IPS-18c (cell line): ENCODE results near the gene AQP3.
"Not testable (repeated sequence)": the region's sequence is repeated elsewhere in the genome, so short reads cannot be mapped to it uniquely, and the experiment has no call there.

Source experiments
- H3K4me3 ChIP-seq: 2 replicates; pipeline ENCODE4 v1.7.0; 2013; ENCODE audit warnings: low read depth, mild to moderate bottlenecking, low read length, moderate library complexity; ENCODE audit not compliant: insufficient read depth
- H3K9me3 ChIP-seq: one replicate; pipeline ENCODE4 v1.6.1; 2013; ENCODE audit warnings: mild to moderate bottlenecking, low read length, moderate library complexity; ENCODE audit not compliant: control insufficient read depth, insufficient read depth

Gene AQP3

GRCh38 chr9:33431420-33431819 lies 16.0 kb downstream of the AQP3 start:
- H3K4me3 ChIP-seq, result no peak overlapping the region
- H3K9me3 ChIP-seq, result peaks cover 2% of the 10 kb centered on the region

DNA sequence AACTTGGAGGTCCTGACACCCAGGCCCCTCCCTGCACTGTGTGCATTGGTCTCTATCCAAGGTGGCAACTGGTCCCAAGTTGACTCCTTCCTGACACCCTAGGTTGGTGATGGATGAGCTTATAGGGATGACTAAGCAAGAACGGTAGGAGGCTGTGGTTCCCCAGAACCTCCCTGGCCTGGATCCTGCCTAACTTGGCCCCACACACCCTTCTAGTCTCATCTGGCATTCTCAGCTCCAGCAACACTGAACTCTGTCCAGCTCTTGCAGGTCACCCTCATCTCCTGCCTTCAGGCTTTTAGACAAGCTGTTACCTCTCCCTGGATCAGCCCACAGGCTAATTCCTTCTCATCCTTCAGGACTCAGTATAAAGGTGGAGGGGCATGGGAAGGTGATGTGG lies 16.5 kb downstream of the AQP3 start:
- peaks cover 2% of the 10 kb centered on the region for H3K9me3 ChIP-seq
- H3K4me3 ChIP-seq, result no peak overlapping the region

DNA sequence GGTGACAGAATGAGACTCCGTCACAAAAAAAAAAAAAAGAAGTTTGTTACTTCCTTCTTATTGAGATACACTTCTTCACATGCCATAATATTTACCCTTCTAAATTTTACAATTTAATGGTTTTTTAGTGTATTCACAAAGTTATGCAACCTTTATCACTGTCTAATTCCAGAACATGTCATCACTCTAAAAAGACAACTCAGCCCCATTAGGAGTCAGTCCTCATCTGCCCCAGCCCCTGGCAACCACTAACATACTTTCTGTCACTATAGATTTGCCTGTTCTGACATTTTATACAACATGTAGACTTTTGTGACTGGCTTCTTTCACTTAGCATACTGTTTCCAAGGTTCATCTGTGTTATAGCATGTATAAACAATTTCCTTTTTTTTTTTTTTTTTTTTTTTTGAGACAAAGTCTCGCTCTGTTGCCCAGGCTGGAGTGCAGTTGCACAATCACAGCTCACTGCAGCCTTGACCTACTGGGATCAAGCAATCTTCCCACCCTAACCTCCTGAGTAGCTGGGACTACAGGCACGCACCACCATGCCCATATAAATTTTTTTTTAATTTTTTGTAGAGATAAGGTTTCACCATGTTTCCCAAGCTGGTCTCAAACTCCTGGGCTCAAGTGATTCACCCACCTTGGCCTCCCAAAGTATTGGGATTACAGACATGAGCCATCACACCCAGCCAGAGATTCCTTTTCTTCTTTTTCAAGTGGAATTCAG lies 18.0 kb downstream of the AQP3 start:
- Histone ChIP-seq H3K9me3 (no peaks in the 10 kb centered on the region), H3K4me3 (no peak overlapping the region)

- Histone ChIP-seq H3K4me3 (no peak overlapping the region), H3K9me3 (no peaks in the 10 kb centered on the region)
Observed at GRCh38 chr9:33426843-33427293, 20.5 kb downstream of the AQP3 start.

GRCh38 chr9:33425128-33425533 lies 22.3 kb downstream of the AQP3 start:
- Histone ChIP-seq H3K9me3 (no peaks in the 10 kb centered on the region), H3K4me3 (no peak overlapping the region)

DNA sequence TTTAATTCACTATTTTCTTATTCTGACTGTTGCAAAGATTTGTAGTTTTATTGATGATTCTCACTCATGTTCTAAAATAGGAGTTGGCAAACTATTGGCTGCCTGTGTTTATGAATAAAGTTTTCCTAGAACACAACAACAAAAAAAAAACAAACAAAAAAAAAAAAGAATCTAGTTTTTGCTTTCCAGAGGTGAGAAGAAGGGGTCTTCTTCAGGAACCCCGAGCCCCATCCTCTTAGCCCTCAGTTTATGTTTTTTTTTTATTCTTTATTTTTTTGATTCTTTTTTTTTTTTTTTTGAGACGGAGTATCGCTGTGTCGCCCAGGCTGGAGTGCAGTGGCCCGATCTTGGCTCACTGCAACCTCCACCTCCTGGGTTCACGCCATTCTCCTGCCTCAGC lies 22.9 kb downstream of the AQP3 start:
- not testable (repeated sequence) for H3K9me3 ChIP-seq, H3K4me3 ChIP-seq

DNA sequence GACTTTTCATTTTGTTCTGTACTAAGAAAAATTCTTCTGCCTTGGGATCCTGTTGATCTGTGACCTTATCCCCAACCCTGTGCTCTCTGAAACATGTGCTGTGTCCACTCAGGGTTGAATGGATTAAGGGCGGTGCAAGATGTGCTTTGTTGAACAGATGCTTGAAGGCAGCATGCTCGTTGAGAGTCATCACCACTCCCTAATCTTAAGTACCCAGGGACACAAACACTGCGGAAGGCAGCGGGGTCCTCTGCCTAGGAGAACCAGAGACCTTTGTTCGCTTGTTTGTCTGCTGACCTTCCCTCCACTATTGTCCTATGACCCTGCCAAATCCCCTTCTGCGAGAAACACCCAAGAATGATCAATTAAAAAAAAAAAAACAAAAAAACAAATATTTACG lies 23.4 kb downstream of the AQP3 start:
- not testable (repeated sequence) for H3K4me3 ChIP-seq, H3K9me3 ChIP-seq

DNA sequence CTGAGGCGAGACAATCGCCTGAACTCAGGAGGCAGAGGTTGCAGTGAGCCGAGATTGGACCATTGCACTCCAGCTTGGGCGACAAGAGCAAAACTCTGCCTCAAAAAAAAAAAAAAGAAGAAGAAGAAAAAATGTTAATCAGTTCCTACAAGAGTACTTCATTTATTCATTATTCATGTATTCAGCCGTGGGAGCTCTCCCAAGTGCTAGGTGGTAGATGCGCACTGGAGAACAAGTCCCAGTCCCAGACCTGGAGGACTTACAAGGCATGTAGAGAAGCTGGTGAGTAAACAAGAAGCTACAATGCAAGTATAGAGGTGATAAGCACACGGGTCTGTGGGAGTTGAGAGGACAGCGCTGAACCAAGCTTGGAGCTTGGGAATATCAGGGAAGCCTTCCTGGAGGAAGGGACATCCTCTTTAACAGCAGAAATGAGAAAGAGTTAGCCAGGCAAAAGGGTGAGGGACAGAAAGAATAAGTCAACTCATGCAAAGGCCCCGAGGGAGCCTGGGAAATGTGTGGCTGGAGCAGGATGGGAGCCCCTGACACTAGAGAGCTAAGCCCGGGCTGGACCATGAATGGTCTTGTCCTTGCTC lies 27.6 kb downstream of the AQP3 start:
- H3K9me3 ChIP-seq, result no peaks in the 10 kb centered on the region
- no peak overlapping the region for H3K4me3 ChIP-seq

DNA sequence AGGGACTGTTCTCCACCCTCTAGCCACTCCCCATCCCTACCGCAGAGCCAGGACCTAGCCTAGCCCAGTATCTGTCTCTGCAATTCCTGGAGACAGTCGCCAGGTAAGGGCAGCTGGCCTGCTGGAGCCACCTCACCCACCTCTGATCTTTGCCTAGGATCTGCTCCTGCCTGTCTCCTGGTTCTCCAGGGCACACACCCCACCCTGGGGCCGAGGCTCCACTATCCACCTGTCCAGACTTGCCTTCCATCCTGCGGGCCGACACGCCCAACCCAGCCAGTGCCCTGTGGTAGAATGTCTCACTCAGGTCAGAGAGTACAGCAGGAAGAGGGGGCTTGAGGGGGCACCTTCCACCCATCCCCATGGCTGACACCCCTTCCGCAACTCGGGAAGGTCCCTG lies 29.3 kb downstream of the AQP3 start:
- Histone ChIP-seq H3K4me3 (no peak overlapping the region), H3K9me3 (no peaks in the 10 kb centered on the region)

DNA sequence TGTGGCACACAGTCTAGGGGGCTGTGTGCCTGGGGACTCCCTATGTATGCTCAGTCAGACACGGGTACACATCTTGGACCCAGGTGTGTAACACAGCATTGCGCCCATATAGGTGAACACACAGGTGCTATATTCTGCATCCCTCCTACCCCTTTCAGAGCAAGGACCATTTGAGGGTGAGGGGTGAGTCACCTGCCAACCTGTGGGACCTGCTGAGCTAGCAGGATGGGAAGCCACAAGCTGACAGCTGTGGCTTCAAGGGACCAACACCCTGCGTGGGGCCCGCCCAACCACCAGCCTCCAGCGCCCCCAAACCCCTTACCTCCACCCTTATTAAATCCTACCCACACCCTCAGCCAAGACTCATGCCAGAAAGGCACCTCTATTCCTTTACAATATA lies 30.4 kb downstream of the AQP3 start:
- no peaks in the 10 kb centered on the region for H3K9me3 ChIP-seq
- H3K4me3 ChIP-seq, result no peak overlapping the region

- H3K4me3 ChIP-seq, result no peak overlapping the region
- no peaks in the 10 kb centered on the region for H3K9me3 ChIP-seq
Observed at GRCh38 chr9:33415501-33416038, 31.8 kb downstream of the AQP3 start.

- Histone ChIP-seq H3K9me3 (no peaks in the 10 kb centered on the region), H3K4me3 (no peak overlapping the region)
Observed at GRCh38 chr9:33414889-33415500, 32.4 kb downstream of the AQP3 start.

GRCh38 chr9:33414268-33414667 lies 33.1 kb downstream of the AQP3 start:
- no peaks in the 10 kb centered on the region for H3K9me3 ChIP-seq
- no peak overlapping the region for H3K4me3 ChIP-seq

DNA sequence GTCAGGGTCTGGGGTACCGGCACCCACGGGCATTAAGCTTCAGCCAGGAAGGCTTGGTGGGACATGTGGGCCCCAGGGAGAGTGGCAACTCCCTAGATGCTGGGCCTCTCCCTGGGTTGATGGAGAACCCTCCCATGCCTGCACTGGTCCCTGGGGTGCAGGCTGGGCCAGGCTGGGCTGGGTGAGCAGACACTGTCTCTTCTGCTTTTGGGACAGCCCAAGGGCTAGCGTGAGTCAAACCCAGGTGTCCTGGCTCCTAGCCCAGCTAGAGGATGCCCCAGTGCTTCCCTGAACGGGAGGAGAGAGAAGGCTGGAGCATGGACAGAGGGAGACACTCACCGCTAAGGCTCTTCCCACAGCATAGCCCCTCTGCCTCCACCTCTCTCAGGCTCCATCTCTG lies 39.3 kb downstream of the AQP3 start:
- Histone ChIP-seq H3K4me3 (no peak overlapping the region), H3K9me3 (no peaks in the 10 kb centered on the region)

DNA sequence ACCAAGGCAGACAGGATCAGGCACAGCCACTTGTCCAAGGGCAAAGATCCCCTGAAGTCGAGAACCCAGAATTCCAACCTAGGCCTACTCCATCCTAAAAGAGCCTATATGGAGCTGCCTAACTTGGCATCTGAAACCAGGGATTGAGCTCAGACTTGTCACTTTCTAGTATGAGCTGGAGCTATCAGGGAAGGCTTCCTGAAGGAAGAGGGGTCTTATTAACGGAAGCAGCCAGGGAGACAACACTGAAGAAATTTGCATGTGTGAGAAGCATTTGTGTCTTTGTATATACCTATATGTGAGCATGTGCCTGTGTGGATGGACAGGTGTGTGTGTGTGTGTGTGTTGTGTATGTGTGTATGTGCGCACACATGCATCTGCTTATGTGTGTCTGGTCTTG lies 40.3 kb downstream of the AQP3 start:
- Histone ChIP-seq H3K9me3 (no peaks in the 10 kb centered on the region), H3K4me3 (no peak overlapping the region)

DNA sequence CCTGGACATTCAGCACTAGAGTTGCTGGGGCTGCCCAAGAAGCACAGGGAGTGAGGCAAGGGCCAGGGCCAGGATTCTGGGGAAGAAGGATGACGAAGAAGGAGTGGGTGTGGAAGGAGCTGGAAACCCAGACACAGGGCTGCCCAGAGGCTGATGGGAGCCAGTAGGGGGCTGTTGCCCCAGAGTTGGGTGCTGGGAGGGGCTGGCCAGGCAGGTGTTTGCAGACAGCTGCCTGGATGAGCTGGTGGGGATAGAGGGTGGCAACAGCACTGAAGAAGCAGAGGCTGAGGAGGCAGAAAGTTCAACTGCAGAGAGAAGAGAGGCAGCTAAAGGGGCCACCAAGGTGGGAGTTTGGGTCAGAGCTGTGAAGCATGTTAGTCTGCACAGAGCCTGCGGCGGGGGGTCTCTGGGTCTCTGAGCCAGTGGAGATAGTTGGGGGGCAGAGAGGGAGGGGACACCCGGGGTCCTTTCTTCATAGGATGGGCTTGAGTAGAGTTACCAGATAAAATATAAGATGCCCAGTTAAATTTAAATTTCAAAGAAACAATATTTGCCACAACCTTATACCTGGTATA lies 42.5 kb downstream of the AQP3 start:
- Histone ChIP-seq H3K4me3 (no peak overlapping the region), H3K9me3 (no peaks in the 10 kb centered on the region)

DNA sequence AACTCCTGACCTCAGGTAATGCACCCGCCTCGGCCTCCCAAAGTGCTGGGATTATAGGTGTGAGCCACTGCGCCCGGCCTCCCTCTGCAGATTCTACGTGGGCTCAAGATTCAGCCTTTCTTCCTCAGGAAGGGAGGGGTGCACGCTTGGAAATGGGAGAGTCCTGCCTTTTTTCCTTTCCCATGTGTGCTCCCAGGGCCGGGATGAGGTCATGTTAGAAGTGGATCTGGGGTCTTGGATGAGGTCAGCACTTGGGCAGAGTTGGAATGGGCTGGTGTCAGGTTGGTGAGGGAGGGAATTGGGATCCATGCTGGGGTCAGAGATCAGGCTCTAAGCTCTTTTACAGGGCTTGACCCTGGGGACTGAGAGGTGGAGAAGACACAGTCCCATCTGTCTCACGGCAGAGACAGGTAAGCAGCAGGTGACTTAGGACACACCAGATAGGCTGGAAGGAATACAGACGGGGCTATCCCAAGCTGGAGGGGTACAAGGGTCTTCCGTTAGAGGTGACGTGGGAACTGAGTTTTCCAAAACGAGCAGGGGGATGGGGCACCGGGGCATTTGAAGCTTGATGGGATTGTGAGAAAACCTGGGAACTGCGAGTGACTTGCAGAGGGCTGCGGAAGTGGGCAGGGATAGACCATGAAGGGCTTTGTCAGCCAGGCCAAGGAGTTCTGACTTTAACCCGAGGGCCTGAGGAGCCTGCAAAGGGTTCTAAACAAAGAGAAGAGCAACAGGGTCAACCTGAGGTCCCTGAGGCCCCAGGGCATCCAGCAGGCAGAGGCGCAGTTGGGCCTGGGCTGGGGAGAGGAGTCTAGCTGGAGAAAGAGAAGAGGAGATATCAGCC lies 43.2 kb downstream of the AQP3 start:
- Histone ChIP-seq H3K9me3 (no peaks in the 10 kb centered on the region), H3K4me3 (no peak overlapping the region)
